GM18867 (cell line): ENCODE measurements around the gene KCNK17.

Experiments used
- ATAC-seq: cut with Tn5 transposase; IDR thresholded peaks from one replicate; pipeline ENCODE4 v1.9.1; 2021; ENCODE audit warnings: mild to moderate bottlenecking, moderate library complexity; ENCODE audit not compliant: unreplicated experiment

The KCNK17 gene

DNA sequence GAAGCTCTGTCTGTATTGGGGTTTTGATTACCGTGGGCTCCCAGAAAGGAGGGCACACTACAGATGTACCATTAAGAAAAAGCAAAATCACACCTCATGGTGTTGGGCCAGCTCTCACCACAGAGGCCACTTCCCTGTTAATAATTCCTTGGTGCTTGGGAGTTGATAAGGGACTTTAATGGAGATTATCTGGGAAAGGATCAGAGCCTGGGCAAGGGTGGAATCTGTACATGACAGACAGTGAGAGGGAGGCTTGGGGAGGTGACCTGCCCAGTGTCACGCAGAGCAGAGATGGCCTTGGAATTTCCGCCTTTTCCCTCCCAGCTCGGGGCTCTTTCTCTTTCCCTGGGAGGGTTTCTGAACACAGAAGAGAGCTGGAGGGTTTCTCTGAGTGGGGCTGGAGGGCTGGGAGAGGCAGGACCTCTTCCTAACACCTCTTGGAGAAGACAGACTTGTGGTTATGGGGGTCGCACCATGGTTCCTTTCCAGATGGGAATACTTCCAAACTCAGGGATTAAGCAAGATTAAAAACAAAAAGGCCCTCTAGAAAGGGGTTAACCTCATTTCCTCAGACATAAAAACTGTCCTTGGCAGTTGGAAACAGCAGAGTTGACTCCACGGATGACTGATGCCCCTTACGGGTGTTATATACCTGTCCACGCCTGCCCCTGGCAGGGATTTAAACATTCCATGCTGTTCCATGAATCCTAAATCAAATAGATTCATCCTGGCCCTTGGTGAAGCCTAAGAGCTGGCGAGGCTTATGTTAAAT lies 25.1 kb upstream of the KCNK17 start:
- no peak for ATAC-seq

DNA sequence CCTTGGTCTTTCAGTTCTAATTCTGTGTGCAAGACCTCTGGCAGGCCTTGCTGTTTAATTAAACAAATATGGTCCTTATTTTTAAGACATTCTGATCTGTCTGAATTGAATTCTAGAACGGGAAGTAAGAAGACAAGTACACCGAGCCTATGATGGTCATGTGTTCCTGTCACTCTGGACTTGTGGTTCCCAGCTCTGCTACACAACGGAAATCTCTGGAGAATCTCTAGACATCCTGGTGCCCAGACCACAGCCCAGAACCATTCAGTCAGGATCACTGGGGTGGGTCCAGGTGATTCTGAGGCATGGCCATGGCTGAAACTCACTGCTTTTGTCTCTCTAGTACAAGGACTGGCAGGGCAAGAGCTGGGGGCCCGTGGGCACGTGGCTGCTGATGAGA lies 24.2 kb upstream of the KCNK17 start:
- no peak for ATAC-seq

DNA sequence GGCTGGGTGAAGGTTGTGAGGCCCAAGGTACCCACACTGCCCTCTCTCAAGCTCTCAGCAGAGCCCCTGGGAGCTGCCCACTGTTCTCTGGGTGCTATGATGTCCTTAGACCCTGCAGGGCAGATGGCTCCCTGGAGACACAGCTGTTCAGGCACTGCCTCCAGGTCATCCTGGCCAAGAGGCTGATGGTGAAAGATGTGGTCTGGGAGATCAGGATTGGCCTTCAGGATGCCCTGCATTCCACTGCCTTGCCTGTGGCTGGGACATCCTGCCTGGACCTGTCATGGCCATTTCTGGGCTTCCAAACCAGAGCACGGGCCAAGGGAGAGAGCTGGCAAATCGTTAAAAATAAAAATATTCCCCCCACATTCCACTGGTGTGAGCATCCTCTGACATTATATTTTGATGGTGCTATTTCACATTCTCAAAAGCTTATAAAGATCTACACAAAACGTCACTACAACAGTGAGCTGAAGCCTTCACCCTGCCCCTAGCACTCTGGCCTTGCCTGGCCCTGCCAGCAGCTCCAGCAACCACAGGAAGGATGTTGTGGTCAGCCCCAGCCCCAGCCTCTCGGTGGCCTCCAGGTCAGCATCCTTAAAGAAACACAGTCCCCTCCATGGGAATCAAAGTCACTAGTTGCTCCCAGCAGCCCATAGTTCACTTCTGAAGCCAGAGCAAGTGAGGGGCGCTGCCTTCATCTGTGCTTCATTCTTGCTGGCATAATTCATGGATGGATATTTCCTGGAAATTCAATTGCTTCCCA lies 21.7 kb upstream of the KCNK17 start:
- no peak for ATAC-seq

DNA sequence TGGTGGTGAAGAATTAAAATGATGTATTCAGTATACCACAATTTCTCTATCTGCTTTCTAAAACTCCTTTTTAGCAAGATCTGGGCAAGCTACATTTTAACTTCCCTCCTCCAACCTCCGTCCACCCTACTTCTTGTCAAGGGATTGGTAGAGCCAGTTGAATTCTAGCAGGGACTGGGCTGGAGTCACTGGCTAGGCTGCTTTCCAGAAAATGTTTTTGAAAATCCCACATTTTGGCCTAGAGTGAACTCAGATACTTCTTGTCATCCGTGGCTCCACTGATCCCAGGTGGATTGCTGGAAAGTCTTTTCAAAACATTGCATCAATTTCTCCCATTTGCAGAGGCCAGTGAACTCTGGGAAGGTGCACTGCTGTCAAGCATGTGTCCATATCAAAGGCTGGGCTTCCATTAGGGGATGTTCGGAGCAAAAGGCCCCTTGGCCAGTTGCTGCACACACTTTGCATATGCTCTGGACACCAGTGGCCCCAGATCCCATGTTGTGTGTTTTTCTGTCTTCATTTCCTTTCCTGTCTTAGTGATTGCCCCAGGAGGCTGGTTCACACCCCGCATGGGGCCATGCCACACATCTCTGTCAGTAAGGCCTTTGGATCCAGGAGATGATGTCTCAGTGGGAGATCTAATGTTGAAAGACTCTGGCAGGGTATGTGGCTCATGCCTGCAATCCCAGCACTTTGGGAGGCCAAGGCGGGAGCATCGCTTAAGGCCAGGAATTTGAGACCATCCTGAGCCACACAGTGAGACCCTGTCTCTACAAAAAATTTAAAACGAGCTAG lies 19.6 kb upstream of the KCNK17 start:
- ATAC-seq = no peak

DNA sequence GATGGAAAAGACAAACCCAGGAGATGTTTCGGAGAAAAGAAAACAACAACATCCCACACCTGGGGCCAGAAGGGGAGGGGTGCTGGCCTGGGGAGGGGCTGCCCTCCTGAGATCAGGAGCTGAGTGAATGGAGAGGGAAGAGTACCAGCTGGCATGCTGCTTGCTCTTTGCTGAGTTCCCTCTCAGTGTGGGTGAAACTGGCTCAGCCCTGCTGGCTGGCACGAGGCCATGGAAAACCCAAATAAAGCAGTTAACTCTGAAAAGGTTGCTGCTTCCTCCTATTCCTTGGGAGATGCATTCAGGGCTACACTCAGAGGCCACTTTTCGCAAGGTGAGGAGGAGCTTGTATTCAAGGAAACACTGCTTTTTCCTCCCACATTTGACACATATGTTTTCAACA lies 16.3 kb upstream of the KCNK17 start:
- ATAC-seq = no peak

DNA sequence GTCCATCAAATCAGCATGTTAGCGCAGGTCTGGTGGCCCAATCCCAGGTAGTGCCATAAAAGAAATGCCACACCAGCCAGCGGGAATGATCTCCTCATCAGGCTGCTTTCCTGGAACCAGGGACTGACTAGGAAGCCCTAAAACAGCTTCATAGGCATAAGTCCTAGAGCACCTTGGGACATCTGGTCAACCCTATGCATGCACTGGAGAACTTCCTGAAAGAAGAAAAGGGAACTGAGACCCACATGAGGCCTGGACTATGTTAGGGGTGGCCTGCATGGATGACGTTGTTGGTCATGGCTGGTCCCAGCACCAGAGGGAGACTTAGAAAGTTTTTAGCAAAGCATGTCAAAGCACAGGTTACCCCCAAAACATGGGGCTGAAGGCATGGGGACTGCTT lies 15.8 kb upstream of the KCNK17 start:
- peak; percentile 66 for ATAC-seq

DNA sequence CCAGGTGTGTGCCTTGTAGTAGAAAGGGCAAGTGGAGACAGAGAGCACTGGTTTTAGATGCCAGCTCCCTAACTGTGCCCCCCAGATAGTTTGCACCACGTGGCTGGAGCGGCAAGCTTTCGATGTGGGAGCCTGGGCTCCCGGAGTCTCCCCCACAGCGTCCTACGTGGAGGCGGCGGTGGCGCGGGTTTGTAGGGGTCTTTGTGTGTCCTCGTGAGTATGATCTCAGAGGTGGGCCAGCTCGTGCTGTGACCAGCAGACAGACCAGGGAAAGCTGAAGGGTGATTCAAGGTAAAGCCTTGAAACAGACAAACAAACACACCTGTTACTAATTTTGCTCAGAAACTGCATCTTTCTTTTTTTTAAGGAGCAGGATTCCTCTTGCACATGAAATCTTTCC lies 13.8 kb upstream of the KCNK17 start:
- ATAC-seq = no peak

DNA sequence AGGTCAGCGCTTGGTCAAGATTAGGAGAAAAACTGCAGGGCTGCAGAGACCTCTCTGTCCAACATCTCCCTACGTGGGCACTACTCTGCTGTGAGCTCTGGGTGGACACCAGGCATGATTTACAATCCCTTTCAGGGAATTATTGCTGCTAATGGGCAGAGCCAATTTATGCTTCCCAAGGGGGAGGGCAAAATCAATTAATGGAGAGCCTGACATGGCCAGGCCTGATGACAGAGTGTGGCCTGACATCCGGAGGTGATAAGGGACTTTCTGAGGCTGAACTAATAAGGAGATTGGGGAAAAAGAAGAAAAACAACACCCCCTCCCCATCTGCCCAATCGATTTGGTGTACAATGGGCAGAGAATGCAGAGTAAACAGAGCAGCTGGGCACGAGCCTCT lies 13.3 kb upstream of the KCNK17 start:
- no peak for ATAC-seq

DNA sequence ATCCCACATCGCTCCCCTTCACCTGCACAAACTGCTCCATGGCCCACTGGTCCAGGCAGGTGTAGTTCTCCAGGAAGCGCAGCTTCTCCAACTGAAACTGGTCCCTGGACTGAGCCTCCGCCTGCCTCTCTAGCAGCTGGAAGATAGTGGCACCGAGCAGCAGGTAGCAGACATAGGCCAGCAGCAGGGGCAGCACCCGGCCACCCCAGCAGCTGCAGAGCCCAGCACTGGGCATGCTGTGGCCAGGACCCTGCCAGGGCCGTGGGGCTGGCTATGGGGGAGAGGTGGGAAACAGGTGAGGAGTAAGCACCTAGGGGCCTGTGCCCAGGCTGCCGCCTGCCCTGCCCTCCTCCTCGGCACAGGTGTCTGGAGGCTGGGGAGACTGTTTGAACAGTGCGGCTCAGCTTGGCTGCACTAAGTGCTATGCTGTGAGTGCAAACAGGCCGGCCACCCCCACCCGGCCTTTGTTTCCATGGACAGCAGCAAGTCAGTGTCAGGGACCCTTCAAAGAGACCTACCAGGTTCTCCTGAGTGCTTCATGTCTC lies 8.2 kb upstream of the KCNK17 start, which contains the start of gene KCNK16:
Gene KCNK16 (minus strand): TSS at position 397 of the 545 bp plus-strand sequence. CDS start 162 bp downstream, at position 235.
- ATAC-seq = no peak

DNA sequence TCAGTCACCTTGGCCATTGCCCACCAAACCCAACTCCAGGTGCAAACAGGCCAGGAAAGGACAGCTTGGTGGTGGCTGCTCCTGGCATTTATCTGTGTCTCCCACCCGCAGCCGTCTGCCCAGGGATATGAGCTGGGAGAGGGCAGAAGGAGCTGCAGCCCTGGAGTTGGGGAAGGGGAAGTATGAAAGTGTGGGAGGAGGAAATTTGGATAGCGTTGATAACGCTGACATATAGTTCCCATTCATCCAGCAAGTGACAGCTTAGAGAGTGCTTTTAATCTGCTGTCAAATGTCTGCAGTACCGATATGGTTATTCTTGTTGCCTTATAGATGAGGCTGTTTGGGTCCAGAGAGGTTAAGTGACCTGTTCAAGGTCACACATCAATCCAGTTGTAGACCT lies 7.5 kb upstream of the KCNK17 start:
- ATAC-seq = no peak

DNA sequence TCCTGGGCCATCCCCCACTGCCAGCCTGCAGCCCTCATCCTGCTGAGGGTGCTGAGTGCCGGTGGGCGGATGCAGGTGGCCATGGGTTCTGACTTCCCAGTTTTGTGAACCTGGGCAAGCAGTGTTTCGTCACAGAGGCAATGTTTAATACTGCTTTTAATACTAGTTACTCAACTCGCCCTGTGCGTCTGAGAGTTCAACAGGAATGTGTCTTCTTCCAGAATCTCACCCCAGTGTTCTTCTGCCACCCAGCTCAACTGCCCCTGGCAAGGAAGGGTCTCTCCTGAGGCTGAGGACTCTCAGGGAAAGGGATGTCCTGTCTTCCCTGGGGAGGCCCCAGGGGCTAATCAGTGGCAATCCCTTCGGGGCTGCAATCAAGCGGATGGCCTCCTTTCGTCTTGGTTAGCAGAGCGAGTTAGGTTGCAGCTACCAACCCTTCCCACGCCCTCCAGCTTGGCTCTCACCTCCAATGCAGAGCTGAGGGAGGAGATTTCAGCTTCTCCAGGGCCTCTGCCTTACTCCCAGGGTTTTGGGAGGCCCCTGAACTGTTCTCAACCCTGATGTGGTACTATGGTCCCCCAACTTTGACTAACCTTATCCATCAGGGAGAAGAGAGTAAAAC lies 6.3 kb upstream of the KCNK17 start:
- ATAC-seq = no peak

DNA sequence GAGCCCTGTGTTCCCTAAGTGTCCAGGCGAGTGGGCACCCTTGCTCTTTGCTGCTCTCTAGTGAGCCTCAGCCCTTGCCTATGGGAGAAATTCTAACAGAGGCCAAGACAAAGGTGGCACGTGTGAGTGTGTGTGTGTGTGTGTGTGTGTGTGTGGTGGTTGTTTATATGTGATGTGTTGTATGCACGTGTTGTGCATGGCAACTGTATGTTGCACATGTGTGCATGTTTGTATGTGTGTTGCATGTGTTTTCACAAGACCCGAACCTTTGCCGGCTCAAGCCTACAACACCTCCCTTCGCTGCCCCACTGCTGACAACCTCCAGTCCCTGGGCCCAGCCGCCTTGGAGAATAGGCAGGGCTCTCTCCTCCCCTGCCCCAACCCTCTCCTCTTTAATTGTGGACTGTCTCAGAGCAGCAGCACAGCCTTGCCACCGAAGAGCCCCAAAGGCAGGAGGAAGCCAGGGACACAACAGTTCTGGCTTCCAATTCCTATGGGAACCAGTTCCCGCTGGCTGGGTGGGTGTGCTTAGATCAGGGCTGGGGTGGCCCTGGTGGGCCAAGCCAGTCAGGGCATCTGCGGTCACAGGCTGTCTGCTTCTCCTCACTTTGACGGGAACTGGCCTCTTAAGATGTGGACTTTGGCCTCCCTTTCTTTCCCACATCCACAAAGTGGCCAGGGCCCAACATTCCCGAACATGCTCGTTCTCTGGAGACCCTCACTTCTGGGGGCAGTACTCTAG lies 5.6 kb upstream of the KCNK17 start:
- no peak for ATAC-seq

DNA sequence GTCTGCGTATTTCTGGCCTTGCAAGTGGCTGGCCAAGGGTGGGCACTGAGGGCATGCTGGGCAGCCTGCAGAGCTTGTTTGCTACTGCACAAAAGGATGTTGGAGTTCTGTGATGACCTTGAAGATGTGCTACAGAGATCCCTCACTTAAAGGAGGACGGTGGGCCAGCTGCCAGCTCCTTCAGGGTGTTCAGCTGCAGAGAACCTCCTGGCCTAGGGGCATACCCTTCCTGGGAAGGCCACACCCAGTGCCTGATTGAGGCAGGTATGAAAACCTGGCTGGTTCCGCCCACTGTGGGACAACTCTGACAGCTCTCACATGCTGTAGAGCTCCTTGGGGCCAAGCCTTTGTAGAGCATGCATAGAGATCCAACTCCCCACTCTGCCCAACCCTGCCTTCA lies 3.0 kb upstream of the KCNK17 start:
- no peak for ATAC-seq

DNA sequence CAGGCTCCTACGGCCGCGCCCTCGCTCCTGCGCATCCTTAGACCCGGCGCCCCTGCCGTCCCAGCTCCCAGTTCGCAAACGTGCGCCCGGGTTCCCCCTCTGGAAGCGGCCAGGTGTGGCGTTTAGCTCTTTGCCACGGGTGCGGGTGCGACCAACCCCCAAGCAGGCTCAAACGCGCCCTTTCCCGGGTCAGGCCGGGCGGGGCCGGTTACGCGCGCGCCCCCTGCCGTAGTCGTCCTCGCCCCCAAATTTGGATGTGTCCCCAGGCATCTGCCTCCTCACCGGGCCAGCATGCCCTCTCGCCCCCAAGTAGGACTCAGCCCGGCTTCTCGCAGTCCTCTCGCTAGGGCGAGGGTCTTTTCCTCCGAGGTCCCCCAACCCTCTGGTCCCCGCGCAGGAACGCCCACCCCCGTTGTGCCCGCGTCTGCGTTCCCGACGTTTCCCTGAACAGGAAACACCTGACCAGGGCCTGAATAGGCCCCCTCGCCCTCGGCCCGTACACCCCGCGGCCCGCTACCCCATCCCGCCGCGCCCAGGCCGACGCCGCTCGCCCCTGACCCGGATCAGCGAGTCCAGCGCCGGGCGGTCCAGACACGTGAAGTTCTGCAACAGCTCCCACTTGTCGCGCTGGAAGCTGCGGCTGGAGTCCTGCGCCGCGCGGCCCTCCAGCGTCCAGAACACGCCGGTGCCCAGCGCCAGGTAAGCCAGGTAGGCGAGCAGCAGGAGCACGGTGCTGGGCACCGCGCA lies 520 bp downstream of the KCNK17 start:
- ATAC-seq = no peak

DNA sequence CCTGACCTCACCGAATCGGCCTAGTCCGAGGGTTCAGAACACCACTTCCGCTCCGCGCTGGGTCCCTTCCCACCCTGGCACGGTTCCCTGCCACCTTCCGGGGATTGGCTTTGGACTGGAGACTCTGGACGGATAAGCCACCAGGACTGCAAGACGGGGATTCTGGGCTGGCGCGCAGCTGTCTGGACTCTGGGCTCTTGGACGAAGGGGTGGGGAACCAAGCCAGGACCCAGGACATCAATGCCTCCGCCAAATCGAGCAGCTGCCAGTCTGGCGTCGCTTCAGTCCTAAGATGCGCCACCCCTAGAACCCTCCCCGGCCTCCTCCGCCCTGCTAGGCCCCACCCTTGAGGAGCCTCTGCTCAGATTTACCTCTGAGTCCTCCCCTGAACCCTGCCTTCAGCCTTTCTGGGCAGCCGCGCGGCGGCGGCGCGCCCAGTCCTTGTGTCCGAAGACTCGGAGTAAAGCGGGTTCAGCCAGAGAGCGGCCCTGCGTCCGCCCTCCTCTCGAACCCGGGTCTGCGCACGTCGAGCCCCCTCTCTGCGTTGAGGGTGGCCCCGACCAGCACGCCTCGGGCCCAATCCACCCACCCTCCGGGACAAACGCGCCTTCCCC lies 1.2 kb downstream of the KCNK17 start:
- ATAC-seq = no peak

DNA sequence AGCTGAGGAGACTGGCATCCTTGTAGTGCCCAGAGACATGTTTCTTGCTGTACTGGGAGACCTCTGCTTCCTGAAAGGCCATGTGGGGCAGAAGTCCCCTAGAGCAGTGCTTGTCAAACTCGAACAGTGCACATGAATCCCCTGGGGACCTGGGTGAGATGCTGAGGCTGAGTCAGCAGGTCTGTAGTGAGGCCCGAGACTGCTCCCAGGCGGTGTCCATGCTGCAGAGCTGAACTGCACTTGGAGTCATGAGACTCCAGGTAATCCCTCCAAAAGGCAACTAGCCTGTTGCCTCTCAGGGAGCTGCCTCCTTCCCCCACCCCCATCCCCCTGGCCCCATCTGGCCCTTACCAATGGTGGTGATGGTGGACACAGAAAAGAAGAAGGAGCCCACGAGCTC lies 3.7 kb downstream of the KCNK17 start:
- ATAC-seq = no peak

DNA sequence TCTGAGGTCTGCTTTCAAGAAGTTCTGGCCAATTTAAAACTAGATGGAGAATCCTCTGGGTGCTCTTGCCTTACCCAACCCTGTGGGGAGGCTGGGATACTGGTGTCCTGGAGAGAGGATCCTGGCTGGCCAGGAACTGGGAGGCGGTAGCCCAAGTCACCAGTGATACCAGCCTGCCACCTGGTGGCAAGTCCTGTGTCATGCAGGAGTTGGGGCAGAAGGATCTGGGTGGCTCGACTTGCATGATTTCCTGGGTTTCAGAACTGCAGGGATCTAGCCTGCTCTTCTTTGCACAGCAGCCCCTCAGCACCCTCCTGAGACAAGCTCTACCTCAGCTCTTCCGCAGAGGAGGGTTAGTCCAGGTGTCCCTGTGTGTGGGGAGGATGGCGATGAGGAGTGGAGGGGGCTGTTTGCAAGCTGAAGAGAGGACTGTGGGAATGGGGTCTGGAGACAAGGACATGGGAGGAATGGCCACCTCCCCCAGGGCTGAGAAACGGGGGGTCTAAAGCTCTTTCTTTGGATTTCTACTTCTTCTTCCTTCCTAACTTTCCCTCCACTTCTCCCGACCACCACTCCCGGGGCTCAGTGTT lies 4.2 kb downstream of the KCNK17 start:
- peak; percentile 48 for ATAC-seq

DNA sequence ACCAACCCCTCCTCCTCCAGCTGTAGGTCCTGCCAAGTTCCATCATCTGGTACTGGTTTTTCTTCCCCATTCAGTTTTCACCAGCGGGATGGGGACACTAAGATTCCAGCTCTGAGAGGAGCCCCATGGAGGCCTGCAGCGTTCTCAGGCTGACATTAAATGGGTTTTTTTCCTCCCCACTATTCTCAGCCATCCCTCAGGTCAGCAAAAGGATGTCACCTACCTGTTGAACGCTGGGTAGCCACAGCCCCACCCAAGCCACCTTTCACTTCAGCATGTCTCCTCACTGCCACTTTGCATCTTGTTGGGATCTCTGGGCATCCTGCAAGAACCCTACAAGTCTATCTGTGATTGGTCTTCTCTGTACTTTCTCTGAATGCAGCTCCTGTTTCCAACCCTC lies 6.8 kb downstream of the KCNK17 start:
- no peak for ATAC-seq

DNA sequence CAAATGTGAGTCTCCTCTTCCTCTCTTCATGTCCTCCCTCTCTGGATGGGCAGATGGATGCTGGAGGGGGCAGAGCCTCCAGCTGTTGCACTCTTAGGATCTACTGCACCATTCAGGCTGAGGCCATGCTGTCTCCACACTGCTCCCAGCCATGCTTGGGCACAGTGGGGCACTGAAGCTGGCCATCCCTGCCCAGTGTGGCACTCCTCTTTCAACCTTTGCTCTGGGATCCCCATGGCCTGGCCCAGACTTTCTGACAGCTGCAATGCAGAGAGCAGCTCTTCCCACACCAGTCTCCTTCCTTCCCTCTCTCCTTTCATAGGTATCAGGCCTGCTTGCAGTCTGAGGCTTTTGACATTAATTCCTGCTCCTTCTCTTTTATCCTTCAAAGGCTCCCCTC lies 9.3 kb downstream of the KCNK17 start:
- ATAC-seq = no peak
